B cell (primary cell): ENCODE results near the gene PARVB. TPM values are rescaled to one million over a fixed set of nuclear protein-coding genes. Genes with fewer than 3 reads are reported as not detected.

Source experiments
- ATAC-seq: fragments of 200-7000 bp; cut with Tn5 transposase; one replicate; pipeline ENCODE4 v1.10.0; 2021; ENCODE audit warnings: low read depth, mild to moderate bottlenecking, moderate number of reproducible peaks, moderate library complexity
- CTCF ChIA-PET: fragments of 350-600 bp; sonication (Branson Sonifier 250); formaldehyde crosslinking; loops from one replicate; lab custom pipeline; 2021; ENCODE audit warnings: antibody characterized with exemption, inconsistent platforms; lab: Charles Lee
- POLR2A ChIA-PET: fragments of 350-600 bp; sonication (Branson Sonifier 250); formaldehyde crosslinking; loops from one replicate; lab custom pipeline; 2021; ENCODE audit warnings: antibody characterized with exemption; lab: Charles Lee
- DNase-seq: peaks from one replicate; pipeline ENCODE4 v3.0.0; 2013
- H2AFZ ChIP-seq: 2 replicates; pipeline ENCODE4 v1.6.1; 2012; ENCODE audit warnings: mild to moderate bottlenecking, low read depth, low read length; ENCODE audit not compliant: insufficient read depth, poor library complexity, severe bottlenecking
- H3K27ac ChIP-seq, 2 donors: 1 replicate in 1 of 2; 2 replicates in 1 of 2; pipeline ENCODE4 v1.5.1; 2012 to 2013; ENCODE audit warnings: low read length in 2 of 2, mild to moderate bottlenecking in 2 of 2, moderate library complexity in 1 of 2
- H3K27me3 ChIP-seq, 4 experiments: fragments of 200-600 bp in 1 of 4; sonication (generic) in 1 of 4; replicated peaks in 1 of 4; 1 replicate in 2 of 4; 2 replicates in 2 of 4; pipeline versions ENCODE4 v1.6.1 to v1.7.0; 2013 to 2016; ENCODE audit warnings: low read length in 3 of 4, mild to moderate bottlenecking in 2 of 4, mixed read lengths in 1 of 4, moderate library complexity in 1 of 4; ENCODE audit not compliant: insufficient read depth in 4 of 4, control insufficient read depth in 3 of 4; ENCODE audit errors: control extremely low read depth in 1 of 4
- H3K36me3 ChIP-seq, 2 experiments: replicated peaks in 1 of 2; 1 replicate in 1 of 2; 2 replicates in 1 of 2; pipeline versions ENCODE4 v1.6.1 to v1.7.1; 2013; ENCODE audit warnings: low read length in 1 of 2; ENCODE audit not compliant: insufficient read depth in 2 of 2, control insufficient read depth in 1 of 2; ENCODE audit errors: control extremely low read depth in 1 of 2, extremely low read depth in 1 of 2
- H3K4me1 ChIP-seq, 2 donors: fragments of 200-600 bp in 1 of 2; sonication (generic) in 1 of 2; 1 replicate in 1 of 2; 2 replicates in 1 of 2; pipeline versions ENCODE4 v1.5.1 to v1.6.1; 2013 to 2017; ENCODE audit warnings: low read length in 2 of 2; ENCODE audit not compliant: control insufficient read depth in 2 of 2, insufficient read depth in 2 of 2
- H3K4me2 ChIP-seq: replicated peaks from 2 replicates; pipeline ENCODE3; 2012; ENCODE audit warnings: mild to moderate bottlenecking, low read depth, low read length; ENCODE audit not compliant: poor library complexity, severe bottlenecking
- H3K4me3 ChIP-seq, 5 experiments: fragments of 200-600 bp in 1 of 5; sonication (generic) in 1 of 5; 1 replicate in 3 of 5; 2 replicates in 2 of 5; pipeline versions ENCODE4 v1.5.1 to v1.7.0; 2011 to 2016; ENCODE audit warnings: low read length in 4 of 5, mild to moderate bottlenecking in 4 of 5, low read depth in 2 of 5, control low read depth in 1 of 5, moderate library complexity in 1 of 5; ENCODE audit not compliant: insufficient read depth in 1 of 5; ENCODE audit errors: control extremely low read depth in 1 of 5, extremely low read depth in 1 of 5
- H3K79me2 ChIP-seq: fragments of 200-600 bp; sonication (generic); one replicate; pipeline ENCODE4 v1.6.0; 2016; ENCODE audit warnings: low read length; ENCODE audit not compliant: control insufficient read depth, insufficient read depth
- H3K9ac ChIP-seq: fragments of 200-600 bp; sonication (generic); 2 replicates; pipeline ENCODE4 v1.6.1; 2017; ENCODE audit warnings: mild to moderate bottlenecking, low read length, moderate library complexity
- H3K9me3 ChIP-seq, 3 donors: one replicate each; pipeline versions ENCODE4 v1.6.1 to v1.7.1; 2013; ENCODE audit warnings: low read length in 2 of 3; ENCODE audit not compliant: control insufficient read depth in 2 of 3, insufficient read depth in 1 of 3; ENCODE audit errors: control extremely low read depth in 1 of 3
- H4K20me1 ChIP-seq: 2 replicates; pipeline ENCODE4 v1.6.0; 2012; ENCODE audit warnings: mild to moderate bottlenecking, low read length; ENCODE audit not compliant: insufficient read depth, control insufficient read depth, poor library complexity, severe bottlenecking
- H3K27ac Mint-ChIP-seq: one replicate; pipeline ENCODE4 v1.8.0; 2021; ENCODE audit warnings: mixed read lengths
- H3K27me3 Mint-ChIP-seq: one replicate; pipeline ENCODE4 v1.8.0; 2021; ENCODE audit warnings: mixed read lengths
- H3K4me1 Mint-ChIP-seq: one replicate; pipeline ENCODE4 v1.8.0; 2021; ENCODE audit warnings: mixed read lengths
- H3K4me3 Mint-ChIP-seq: one replicate; pipeline ENCODE4 v1.8.0; 2021; ENCODE audit warnings: mixed read lengths
- H3K9me3 Mint-ChIP-seq: one replicate; pipeline ENCODE4 v1.8.0; 2022; ENCODE audit warnings: mixed read lengths; ENCODE audit not compliant: insufficient read depth
- CTCF ChIP-seq: fragments of 200-600 bp; IDR thresholded peaks from one replicate; pipeline ENCODE4 v1.8.0; 2022; ENCODE audit warnings: antibody characterized with exemption, mild to moderate bottlenecking
- EZH2 ChIP-seq: IDR thresholded peaks from 2 replicates; pipeline ENCODE4 v1.6.1; 2012; ENCODE audit warnings: borderline replicate concordance, low read depth, mild to moderate bottlenecking, moderate library complexity, low read length; ENCODE audit not compliant: insufficient read depth, poor library complexity, severe bottlenecking
- WGBS: methylation state at CpG from one replicate; pipeline ENCODE4 v1.1.5; 2013; ENCODE audit warnings: missing lambda C conversion rate; ENCODE audit not compliant: insufficient coverage; 5-methylcytosine and 5-hydroxymethylcytosine counted together
- intact Hi-C: fragments of 100-400 bp; cut with micrococcal nuclease; formaldehyde crosslinking; loops from one replicate; pipeline ENCODE4 v1.10.0; 2022
- polyA plus RNA-seq: library from polyadenylated mRNA; depleted of rRNA; stranded (reverse); fragments of >200 nt; gene quantifications from 2 replicates; pipeline ENCODE4 v1.2.3, GENCODE V29; 2012
- total RNA-seq, 2 donors: library from RNA; stranded (reverse); fragments of 120-200 nt in 1 of 2; gene quantifications; 1 replicate in 1 of 2; 2 replicates in 1 of 2; pipeline versions ENCODE4 v1.2.3 to v1.2.4, GENCODE V29; 2013 to 2022

Gene PARVB
- total and polyA plus RNA-seq, 2 donors (not counting 1 experiment from before 2014, with no cell fraction given) = 48.0 to 49.4 TPM

GRCh38 chr22:44103735-44104480 lies 79.8 kb downstream of the PARVB start:
- no peak for ATAC-seq
- CTCF ChIA-PET = interaction anchor here (3.0 kb wide), 1 partner anchor 111 kb away, joined by 11 read pairs; no protein-coding TSS in a partner anchor

More at GRCh38 chr22:44103735-44104480, 79.8 kb downstream of the PARVB start:
- Mint-ChIP-seq H3K4me3 (no peak overlapping the region), H3K9me3 (no peaks in the 10 kb centered on the region), H3K4me1 (peaks cover 4% of the 10 kb centered on the region), H3K27ac (no peak overlapping the region), H3K27me3 (no peaks in the 10 kb centered on the region)
- Histone ChIP-seq H3K4me1 (no peaks in the 10 kb centered on the region), H3K9ac (no peak overlapping the region), H3K9me3 (no peaks in the 10 kb centered on the region), H3K36me3 (peaks cover 0 to 25% of the 10 kb centered on the region in 2 experiments), H3K4me2 (no peak overlapping the region), H2AFZ (no peak overlapping the region), H3K4me3 (no peak overlapping the region), H3K27me3 (no peaks in the 10 kb centered on the region), H3K27ac (no peak overlapping the region), H3K79me2 (no peaks in the 10 kb centered on the region), H4K20me1 (no peaks in the 10 kb centered on the region)
- WGBS = 93% methylated on average over 11 of the region's 13 CpGs
- intact Hi-C loops = no loop called here
- no peak for TF ChIP-seq CTCF
- no peak for TF ChIP-seq EZH2
- no peak for DNase-seq
- POLR2A ChIA-PET = no interaction called here
